ENCODE measurements around the gene MEGF8. TPM values are rescaled to one million over a fixed set of nuclear protein-coding genes. Genes with fewer than 3 reads are reported as not detected.

Gene MEGF8
- polyA plus RNA-seq, 4 donors = 35.3 to 49.2 (median 40.7) TPM

GRCh38 chr19:42351079-42351735 is 25.8 kb downstream of the MEGF8 start:
- DNase-seq (ENCODE audit: low read depth in 4 of 4, low spot score in 2 of 4) = no peak

DNA sequence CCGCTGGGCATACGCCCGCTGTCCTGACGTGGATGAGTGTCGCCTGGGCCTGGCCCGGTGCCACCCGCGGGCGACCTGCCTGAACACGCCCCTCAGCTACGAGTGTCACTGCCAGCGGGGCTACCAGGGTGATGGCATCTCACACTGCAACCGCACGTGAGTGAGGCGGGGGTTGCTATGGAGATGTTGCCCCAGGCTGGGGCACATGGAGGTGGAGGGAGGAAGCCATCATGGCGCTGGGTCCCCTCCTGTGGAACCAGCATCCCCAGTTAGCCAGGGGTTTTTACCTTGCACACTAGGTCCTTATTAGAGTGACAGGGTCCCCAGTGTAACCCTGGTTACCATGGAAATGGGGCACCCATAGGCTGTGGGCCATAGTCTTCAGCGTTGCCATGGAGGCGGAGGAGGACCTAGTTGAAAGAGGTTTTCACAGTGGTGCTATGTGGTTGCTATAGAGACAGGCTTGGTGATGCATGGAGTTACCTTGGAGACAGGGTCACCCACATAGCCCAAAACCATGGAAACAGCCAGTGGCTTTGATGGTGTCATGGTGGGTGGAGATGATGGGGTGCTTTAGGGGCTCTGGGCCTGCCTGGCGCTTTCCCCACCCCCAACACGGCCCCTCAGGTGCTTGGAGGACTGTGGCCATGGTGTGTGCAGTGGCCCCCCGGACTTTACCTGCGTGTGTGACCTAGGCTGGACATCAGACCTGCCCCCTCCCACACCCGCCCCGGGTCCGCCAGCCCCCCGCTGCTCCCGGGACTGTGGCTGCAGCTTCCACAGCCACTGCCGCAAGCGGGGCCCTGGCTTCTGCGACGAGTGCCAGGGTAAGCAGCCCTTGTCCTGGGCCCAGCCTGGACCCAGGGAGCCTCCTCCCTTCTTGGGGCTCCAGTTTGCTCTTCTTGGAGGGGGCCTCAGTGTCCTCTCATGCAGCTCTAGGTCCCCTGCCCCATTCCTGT is 27.1 kb downstream of the MEGF8 start:
- peak in 2 of 4 donors; percentile 7 to 10 for DNase-seq (ENCODE audit: low read depth in 4 of 4, low spot score in 2 of 4)

DNA sequence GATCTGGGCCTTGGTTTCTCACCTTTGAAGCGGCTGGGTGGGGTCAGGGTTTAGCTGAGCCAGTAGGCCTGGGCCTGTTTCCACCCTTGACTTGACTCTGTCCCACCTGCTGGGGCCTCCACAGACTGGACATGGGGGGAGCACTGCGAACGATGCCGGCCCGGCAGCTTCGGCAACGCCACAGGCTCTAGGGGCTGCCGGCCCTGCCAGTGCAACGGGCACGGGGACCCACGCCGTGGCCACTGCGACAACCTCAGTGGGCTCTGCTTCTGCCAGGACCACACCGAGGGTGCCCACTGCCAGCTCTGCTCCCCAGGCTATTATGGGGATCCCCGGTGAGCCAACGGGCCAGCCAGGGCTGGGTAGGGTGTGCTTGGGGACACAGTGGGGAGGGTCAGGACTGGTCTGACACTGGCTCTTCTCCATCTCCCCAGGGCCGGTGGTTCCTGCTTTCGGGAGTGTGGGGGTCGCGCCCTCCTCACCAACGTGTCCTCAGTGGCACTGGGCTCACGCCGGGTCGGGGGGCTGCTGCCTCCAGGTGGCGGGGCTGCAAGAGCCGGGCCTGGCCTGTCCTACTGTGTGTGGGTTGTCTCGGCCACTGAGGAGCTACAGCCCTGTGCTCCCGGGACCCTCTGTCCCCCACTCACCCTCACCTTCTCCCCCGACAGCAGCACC is 28.0 kb downstream of the MEGF8 start:
- DNase-seq (ENCODE audit: low read depth in 4 of 4, low spot score in 2 of 4) = no peak

GRCh38 chr19:42355896-42356295 is 30.5 kb downstream of the MEGF8 start:
- no peak for DNase-seq (ENCODE audit: low read depth in 4 of 4, low spot score in 2 of 4)

- no peak for DNase-seq (ENCODE audit: low read depth in 4 of 4, low spot score in 2 of 4)
Measured at GRCh38 chr19:42356686-42357085, 31.3 kb downstream of the MEGF8 start.

- DNase-seq (ENCODE audit: low read depth in 4 of 4, low spot score in 2 of 4) = no peak
Measured at GRCh38 chr19:42357290-42357689, 31.9 kb downstream of the MEGF8 start.

DNA sequence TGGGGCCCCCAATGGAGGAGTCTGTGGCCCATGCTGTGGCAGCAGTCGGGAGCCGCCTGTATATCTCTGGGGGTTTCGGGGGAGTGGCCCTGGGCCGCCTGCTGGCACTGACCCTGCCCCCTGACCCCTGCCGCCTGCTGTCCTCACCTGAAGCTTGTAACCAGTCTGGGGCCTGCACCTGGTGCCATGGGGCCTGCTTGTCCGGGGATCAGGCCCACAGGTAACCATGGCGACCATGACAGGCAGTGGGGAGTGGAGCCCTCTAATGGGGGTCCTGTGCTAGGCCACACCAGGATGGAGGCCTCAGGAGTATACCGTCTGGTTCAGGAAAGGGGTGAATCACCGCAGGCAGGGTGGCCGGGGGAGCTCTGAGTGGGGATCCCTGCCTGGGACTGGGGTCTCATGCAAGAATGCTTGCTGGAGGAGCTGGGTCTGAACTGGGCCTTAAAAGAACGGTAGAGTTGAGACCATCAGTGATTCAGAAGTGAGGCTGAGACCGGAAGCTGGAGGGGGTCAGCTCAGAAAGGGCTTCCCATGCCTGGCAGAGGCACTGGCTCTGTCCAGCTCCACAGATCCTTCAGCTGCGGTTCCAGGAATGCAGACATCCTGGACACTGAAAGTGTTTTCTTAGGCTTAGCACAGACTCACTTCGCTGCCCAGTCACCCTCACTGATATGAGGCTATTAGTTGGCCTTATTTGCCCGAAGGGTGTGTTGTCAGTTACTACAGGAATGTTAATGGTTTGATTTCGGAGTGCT is 35.5 kb downstream of the MEGF8 start:
- no peak for DNase-seq (ENCODE audit: low read depth in 4 of 4, low spot score in 2 of 4)

- DNase-seq (ENCODE audit: low read depth in 4 of 4, low spot score in 2 of 4) = no peak
Measured at GRCh38 chr19:42361545-42361910, 36.1 kb downstream of the MEGF8 start.

- no peak for DNase-seq (ENCODE audit: low read depth in 4 of 4, low spot score in 2 of 4)
Measured at GRCh38 chr19:42362342-42362741, 36.9 kb downstream of the MEGF8 start.

- no peak for DNase-seq (ENCODE audit: low read depth in 4 of 4, low spot score in 2 of 4)
Measured at GRCh38 chr19:42362891-42363440, 37.5 kb downstream of the MEGF8 start.

DNA sequence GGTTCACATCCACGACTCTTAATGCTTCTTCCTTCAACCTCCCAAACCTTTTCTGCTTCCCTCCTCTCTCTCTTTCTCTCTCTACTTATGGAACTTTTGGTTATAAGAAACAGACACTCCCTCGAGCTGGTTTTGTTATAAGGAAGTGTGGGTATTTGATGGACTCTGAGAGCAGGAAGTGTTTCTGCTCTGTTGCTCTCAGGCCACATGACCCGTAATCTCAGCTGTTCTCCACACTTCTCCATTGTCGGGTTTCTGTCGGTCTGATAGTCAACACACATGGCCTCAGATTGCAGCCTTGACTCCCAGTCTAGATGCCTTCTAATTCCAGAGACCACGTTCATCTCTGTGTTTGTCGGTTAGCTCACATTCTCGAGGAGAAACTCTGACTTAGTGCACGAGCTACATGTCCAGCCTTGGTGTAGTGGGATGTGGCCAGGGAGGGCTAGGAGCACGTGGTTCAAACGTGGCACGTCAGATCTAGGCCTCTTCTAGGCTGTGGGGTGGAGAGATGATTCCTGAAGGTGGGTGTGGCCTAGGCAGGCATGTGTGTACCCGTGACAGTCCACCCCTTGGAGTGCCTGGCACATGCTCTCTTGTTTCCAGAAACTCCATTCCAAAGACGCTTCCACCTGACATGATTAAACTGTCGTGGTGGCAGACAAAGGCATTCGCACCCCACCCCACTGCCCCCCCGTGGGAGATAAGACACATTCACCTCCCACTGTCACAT is 38.3 kb downstream of the MEGF8 start:
- DNase-seq (ENCODE audit: low read depth in 4 of 4, low spot score in 2 of 4) = no peak

GRCh38 chr19:42366673-42367072 is 41.2 kb downstream of the MEGF8 start:
- DNase-seq (ENCODE audit: low read depth in 4 of 4, low spot score in 2 of 4) = no peak

- no peak for DNase-seq (ENCODE audit: low read depth in 4 of 4, low spot score in 2 of 4)
Measured at GRCh38 chr19:42367929-42368328, 42.5 kb downstream of the MEGF8 start.

- no peak for DNase-seq (ENCODE audit: low read depth in 4 of 4, low spot score in 2 of 4)
Measured at GRCh38 chr19:42368360-42368759, 42.9 kb downstream of the MEGF8 start.

DNA sequence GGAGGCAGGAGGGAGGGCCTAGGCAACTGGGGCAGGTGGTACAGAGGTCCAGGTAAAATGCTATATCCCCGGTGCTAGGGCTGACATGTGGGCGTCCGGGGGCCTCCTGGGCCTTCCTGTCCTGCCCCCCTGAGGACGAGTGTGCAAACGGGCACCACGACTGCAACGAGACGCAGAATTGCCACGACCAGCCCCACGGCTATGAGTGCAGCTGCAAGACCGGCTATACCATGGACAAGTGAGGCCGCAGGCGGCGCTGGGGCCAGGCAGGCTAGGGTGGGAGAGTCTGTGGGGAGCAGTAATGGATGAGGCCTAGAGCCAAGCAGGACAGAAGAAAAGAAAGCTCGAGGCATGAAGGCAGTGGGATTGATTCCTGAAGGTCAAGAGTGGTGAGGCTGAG is 43.3 kb downstream of the MEGF8 start:
- no peak for DNase-seq (ENCODE audit: low read depth in 4 of 4, low spot score in 2 of 4)

GRCh38 chr19:42369433-42370067 is 44.1 kb downstream of the MEGF8 start:
- no peak for DNase-seq (ENCODE audit: low read depth in 4 of 4, low spot score in 2 of 4)

GRCh38 chr19:42370068-42370520 is 44.7 kb downstream of the MEGF8 start:
- no peak for DNase-seq (ENCODE audit: low read depth in 4 of 4, low spot score in 2 of 4)

GRCh38 chr19:42370626-42371175 is 45.3 kb downstream of the MEGF8 start:
- no peak for DNase-seq (ENCODE audit: low read depth in 4 of 4, low spot score in 2 of 4)

Measured in left renal cortex interstitium (tissue), 4 donors.